PC-9 (cell line): ENCODE data around the gene RNF169. TPM values are rescaled to one million over a fixed set of nuclear protein-coding genes. Genes with fewer than 3 reads are reported as not detected.

Experiments
- BruUV-seq: library from RNA; stranded (reverse); fragments of 400-500 nt; replicated peaks from 2 replicates; lab custom pipeline; 2021; lab: Mats Ljungman, UMichigan
- CTCF ChIA-PET: fragments of 300-600 bp; sonication (Branson Sonifier 250); formaldehyde crosslinking; loops from one replicate; lab custom pipeline; 2022; ENCODE audit warnings: antibody characterized with exemption; lab: Charles Lee
- POLR2A ChIA-PET: fragments of 300-600 bp; sonication (Branson Sonifier 250); formaldehyde crosslinking; loops from one replicate; lab custom pipeline; 2022; ENCODE audit warnings: antibody characterized with exemption; ENCODE audit not compliant: unreplicated experiment; lab: Charles Lee
- DNase-seq, 2 experiments: peaks; one replicate each; pipeline versions ENCODE4 v3.0.0 to v3.0.0-alpha.2; 2015 to 2022; ENCODE audit warnings: mixed read lengths in 1 of 2
- H2AFZ ChIP-seq: fragments of 200-600 bp; sonication (generic); 2 replicates; pipeline ENCODE4 v1.8.1; 2017; ENCODE audit warnings: antibody characterized with exemption
- H3F3A ChIP-seq: fragments of 200-600 bp; sonication (generic); 2 replicates; pipeline ENCODE4 v1.8.1; 2017; ENCODE audit warnings: antibody characterized with exemption, mild to moderate bottlenecking, low read depth; ENCODE audit not compliant: insufficient read depth
- H3K27ac ChIP-seq: fragments of 200-600 bp; sonication (generic); 2 replicates; pipeline ENCODE4 v1.6.1; 2016; ENCODE audit warnings: mixed run types
- H3K27me3 ChIP-seq: fragments of 200-600 bp; sonication (generic); 2 replicates; pipeline ENCODE4 v1.6.1; 2016; ENCODE audit warnings: low read depth, mixed run types; ENCODE audit not compliant: insufficient read depth
- H3K36me3 ChIP-seq: fragments of 200-600 bp; sonication (generic); 2 replicates; pipeline ENCODE4 v1.6.1; 2016; ENCODE audit warnings: low read depth, mixed run types
- H3K4me1 ChIP-seq: fragments of 200-600 bp; sonication (generic); replicated peaks from 2 replicates; pipeline ENCODE4 v1.6.1; 2016; ENCODE audit warnings: mixed run types; ENCODE audit not compliant: insufficient read depth
- H3K4me2 ChIP-seq: fragments of 200-600 bp; sonication (generic); 2 replicates; pipeline ENCODE4 v1.6.1; 2017; ENCODE audit warnings: mixed run types
- H3K4me3 ChIP-seq: fragments of 200-600 bp; sonication (generic); 2 replicates; pipeline ENCODE4 v1.6.1; 2016; ENCODE audit warnings: mixed run types
- H3K79me2 ChIP-seq: fragments of 200-600 bp; sonication (generic); 2 replicates; pipeline ENCODE4 v1.6.1; 2017; ENCODE audit warnings: low read depth, mixed run types
- H3K9me2 ChIP-seq: fragments of 200-600 bp; sonication (generic); 2 replicates; pipeline ENCODE4 v1.8.1; 2017; ENCODE audit warnings: mild to moderate bottlenecking; ENCODE audit not compliant: insufficient read depth
- H3K9me3 ChIP-seq: fragments of 200-600 bp; sonication (generic); 2 replicates; pipeline ENCODE4 v1.8.1; 2016; ENCODE audit warnings: low read depth; ENCODE audit not compliant: insufficient read depth
- H4K20me1 ChIP-seq: fragments of 200-600 bp; sonication (generic); 2 replicates; pipeline ENCODE4 v1.8.1; 2017; ENCODE audit not compliant: insufficient read depth
- EZH2 ChIP-seq: fragments of 200-600 bp; sonication (generic); IDR thresholded peaks from 2 replicates; pipeline ENCODE4 v1.8.0; 2017; ENCODE audit warnings: antibody characterized with exemption, low read depth
- intact Hi-C: fragments of 100-400 bp; cut with micrococcal nuclease; formaldehyde crosslinking; loops from one replicate; pipeline ENCODE4 v1.10.0; 2022; ENCODE audit not compliant: unreplicated experiment
- total RNA-seq: library from RNA; stranded (reverse); gene quantifications from 2 replicates; pipeline ENCODE4 v1.2.3, GENCODE V29; 2021
- TF ChIP-seq, protein P1 (sequence below): fragments of 200-600 bp; sonication (generic); conservative IDR thresholded peaks from 2 replicates; pipeline ENCODE4 v1.6.1; 2017; ENCODE audit warnings: mixed run types, antibody characterized with exemption, mild to moderate bottlenecking, moderate library complexity

RNF169 gene
- total RNA-seq, 1 experiment from 2014 or later = 36.5 TPM

DNA sequence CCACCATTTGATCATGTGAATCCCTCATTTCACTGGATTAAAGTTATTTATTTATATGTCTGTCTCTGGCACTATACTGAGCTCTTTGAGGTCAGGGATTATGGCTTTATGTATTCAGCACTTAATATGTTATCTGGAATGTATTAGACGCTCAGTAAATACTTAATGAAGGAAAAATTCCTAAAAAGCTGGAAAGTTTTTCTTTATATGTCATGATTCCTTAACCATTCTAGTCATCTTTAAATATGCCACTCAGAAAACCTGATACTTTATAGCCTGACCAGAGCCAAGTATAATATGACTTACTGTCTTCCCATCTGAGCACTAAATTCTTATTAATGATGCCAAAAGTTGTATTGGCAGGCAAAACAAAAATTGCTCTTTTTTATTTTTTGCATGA is 27.1 kb downstream of the RNF169 start:
- Histone ChIP-seq H3K36me3 (no peaks in the 10 kb centered on the region), H3K27me3 (no peaks in the 10 kb centered on the region), H3K4me3 (no peak overlapping the region), H3K4me1 (no peaks in the 10 kb centered on the region), H3K9me2 (no peaks in the 10 kb centered on the region), H3K79me2 (peaks cover 94% of the 10 kb centered on the region), H3K9me3 (no peaks in the 10 kb centered on the region), H3K4me2 (no peak overlapping the region), H3K27ac (no peak overlapping the region), H2AFZ (no peak overlapping the region), H4K20me1 (peaks cover 12% of the 10 kb centered on the region), H3F3A (0 out of 2 replicates have a peak, but pooled peaks cover 5% of the 10 kb centered on the region)
- intact Hi-C loops = no loop called here
- no TSS peak for BruUV-seq
- DNase-seq = no peak
- CTCF ChIA-PET = interaction anchor here (0.7 kb wide), 1 partner anchor 190 kb away, joined by 5 read pairs; no protein-coding TSS in a partner anchor
- POLR2A ChIA-PET = no interaction called here
- TF ChIP-seq, protein P1, sequence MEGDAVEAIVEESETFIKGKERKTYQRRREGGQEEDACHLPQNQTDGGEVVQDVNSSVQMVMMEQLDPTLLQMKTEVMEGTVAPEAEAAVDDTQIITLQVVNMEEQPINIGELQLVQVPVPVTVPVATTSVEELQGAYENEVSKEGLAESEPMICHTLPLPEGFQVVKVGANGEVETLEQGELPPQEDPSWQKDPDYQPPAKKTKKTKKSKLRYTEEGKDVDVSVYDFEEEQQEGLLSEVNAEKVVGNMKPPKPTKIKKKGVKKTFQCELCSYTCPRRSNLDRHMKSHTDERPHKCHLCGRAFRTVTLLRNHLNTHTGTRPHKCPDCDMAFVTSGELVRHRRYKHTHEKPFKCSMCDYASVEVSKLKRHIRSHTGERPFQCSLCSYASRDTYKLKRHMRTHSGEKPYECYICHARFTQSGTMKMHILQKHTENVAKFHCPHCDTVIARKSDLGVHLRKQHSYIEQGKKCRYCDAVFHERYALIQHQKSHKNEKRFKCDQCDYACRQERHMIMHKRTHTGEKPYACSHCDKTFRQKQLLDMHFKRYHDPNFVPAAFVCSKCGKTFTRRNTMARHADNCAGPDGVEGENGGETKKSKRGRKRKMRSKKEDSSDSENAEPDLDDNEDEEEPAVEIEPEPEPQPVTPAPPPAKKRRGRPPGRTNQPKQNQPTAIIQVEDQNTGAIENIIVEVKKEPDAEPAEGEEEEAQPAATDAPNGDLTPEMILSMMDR = no peak
- no peak for TF ChIP-seq EZH2

DNA sequence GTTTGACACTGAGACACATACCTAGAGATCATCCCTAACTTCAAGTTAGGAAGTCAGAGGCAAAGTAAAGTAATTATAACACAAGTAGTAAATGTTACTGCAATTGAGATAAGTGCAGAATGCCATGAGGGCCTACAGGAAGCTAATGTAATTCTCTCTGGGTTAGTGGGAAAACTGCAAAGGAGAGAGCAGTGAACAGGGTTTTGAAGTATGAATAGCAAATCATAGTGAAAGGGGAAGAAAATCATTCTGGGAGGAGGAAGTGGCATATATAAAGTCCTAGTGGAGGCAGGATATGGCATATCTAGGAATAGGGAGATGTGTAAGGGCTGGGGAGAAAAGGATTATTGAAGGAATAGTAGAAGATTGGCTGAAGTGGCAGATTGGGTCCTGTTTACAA is 27.9 kb downstream of the RNF169 start:
- Histone ChIP-seq H2AFZ (no peak overlapping the region), H3K9me3 (no peaks in the 10 kb centered on the region), H3K27ac (no peak overlapping the region), H3K4me1 (0 out of 2 replicates have a peak, but pooled peaks cover 3% of the 10 kb centered on the region), H3F3A (0 out of 2 replicates have a peak, but pooled peaks cover 5% of the 10 kb centered on the region), H3K4me2 (no peak overlapping the region), H3K79me2 (peaks cover 94% of the 10 kb centered on the region), H3K4me3 (no peak overlapping the region), H3K27me3 (no peaks in the 10 kb centered on the region), H3K9me2 (no peaks in the 10 kb centered on the region), H3K36me3 (no peaks in the 10 kb centered on the region), H4K20me1 (peaks cover 12% of the 10 kb centered on the region; the same call in 1 of the 2 replicates)
- DNase-seq = no peak
- intact Hi-C loops = no loop called here
- no peak for TF ChIP-seq EZH2
- TF ChIP-seq, protein P1 = no peak
- ChIA-PET CTCF (interaction anchor here (0.7 kb wide), 1 partner anchor 191 kb away, joined by 5 read pairs; no protein-coding TSS in a partner anchor), POLR2A (no interaction called here)
- no TSS peak for BruUV-seq

DNA sequence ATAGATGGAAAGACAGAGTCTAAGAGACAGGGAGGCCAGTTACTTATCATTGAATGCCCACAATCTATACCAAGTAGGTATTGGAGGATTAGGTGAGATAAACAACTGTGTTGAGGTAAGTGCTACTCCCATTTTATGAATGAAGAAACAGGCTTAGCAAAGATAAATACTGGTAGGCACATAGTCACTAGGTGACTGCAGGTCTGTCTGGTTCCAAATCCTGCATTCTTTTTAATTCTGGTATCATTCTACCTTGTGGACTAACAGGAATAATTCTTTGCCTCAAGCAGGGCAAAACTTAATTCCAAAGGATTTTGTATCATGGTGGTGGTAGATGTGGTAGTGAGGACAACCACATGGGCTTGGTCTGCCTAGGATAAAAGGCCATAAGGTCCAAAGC is 28.4 kb downstream of the RNF169 start:
- Histone ChIP-seq H3K36me3 (no peaks in the 10 kb centered on the region), H3K79me2 (peaks cover 95% of the 10 kb centered on the region), H3K9me3 (no peaks in the 10 kb centered on the region), H3K27me3 (no peaks in the 10 kb centered on the region), H3K4me2 (no peak overlapping the region), H3K4me3 (no peak overlapping the region), H3F3A (0 out of 2 replicates have a peak, but pooled peaks cover 5% of the 10 kb centered on the region), H4K20me1 (peaks cover 12% of the 10 kb centered on the region; the same call in 1 of the 2 replicates), H3K27ac (no peak overlapping the region), H3K9me2 (no peaks in the 10 kb centered on the region), H2AFZ (no peak overlapping the region), H3K4me1 (peaks cover 8% of the 10 kb centered on the region; the same call in 1 of the 2 replicates)
- DNase-seq = no peak
- POLR2A ChIA-PET = no interaction called here
- intact Hi-C loops = no loop called here
- CTCF ChIA-PET = no interaction called here
- TF ChIP-seq, protein P1 = no peak
- no peak for TF ChIP-seq EZH2
- no TSS peak for BruUV-seq
